Measurements from ENCODE around the gene RAB39B. TPM values are rescaled to one million over a fixed set of nuclear protein-coding genes. Genes with fewer than 3 reads are reported as not detected.

The RAB39B gene
- total and polyA plus RNA-seq, 10 of the 15 experiments (the other 5 are each of a cell fraction or from before 2014, with no cell fraction given), result 1.6 to 8.6 (median 6.7) TPM

- POLR2A ChIA-PET, result no interaction called here
- DNase-seq (ENCODE audit: low read depth, low spot score) (no peak), FAIRE-seq (no peak), ATAC-seq (no peak)
- H3K4me2 ChIP-seq (ENCODE audit: control insufficient read depth, insufficient read depth), result no peak overlapping the region
- no peaks in the 10 kb centered on the region for H3K4me1 ChIP-seq (ENCODE audit: control insufficient read depth, insufficient read depth, low read length)
- H3K36me3 ChIP-seq (ENCODE audit: control insufficient read depth in 2 of 2, insufficient read depth in 2 of 2, low read length in 1 of 2), result no peaks in the 10 kb centered on the region
- no peaks in the 10 kb centered on the region for H3K79me2 ChIP-seq (ENCODE audit: control insufficient read depth, insufficient read depth, low read length)
- H2AFZ ChIP-seq (ENCODE audit: control insufficient read depth, low read depth, low read length), result no peak overlapping the region
- no peaks in the 10 kb centered on the region for H3K27me3 ChIP-seq (replicated peaks in 1 of 2; ENCODE audit: control insufficient read depth in 2 of 2, insufficient read depth in 2 of 2, low read length in 1 of 2)
- BruUV-seq (replicated peaks), result no TSS peak
- SMC1A ChIA-PET (ENCODE audit: uncharacterized antibody, unreplicated experiment), result no interaction called here
- H4K20me1 ChIP-seq (ENCODE audit: control insufficient read depth, insufficient read depth), result no peaks in the 10 kb centered on the region
- H3K4me3 ChIP-seq, result no peak overlapping the region
- no peak for TF ChIP-seq TCF12 (IDR thresholded peaks at IDR 0.05; ENCODE audit: low read depth, low read length)
- no peak for TF ChIP-seq RFX5 (IDR thresholded peaks at IDR 0.05; ENCODE audit: low read depth, low read length)
- TF ChIP-seq ZSCAN29 (IDR thresholded peaks at IDR 0.05), result no peak
- TF ChIP-seq USF1 (IDR thresholded peaks at IDR 0.05; ENCODE audit: borderline replicate concordance, extremely low read length, insufficient read depth, low read depth, low read length), result no peak
- TF ChIP-seq MYB (IDR thresholded peaks at IDR 0.05; ENCODE audit: borderline replicate concordance, low read depth, low read length), result no peak
- no peak for TF ChIP-seq BCLAF1 (IDR thresholded peaks at IDR 0.05)
- TF ChIP-seq, protein P1, sequence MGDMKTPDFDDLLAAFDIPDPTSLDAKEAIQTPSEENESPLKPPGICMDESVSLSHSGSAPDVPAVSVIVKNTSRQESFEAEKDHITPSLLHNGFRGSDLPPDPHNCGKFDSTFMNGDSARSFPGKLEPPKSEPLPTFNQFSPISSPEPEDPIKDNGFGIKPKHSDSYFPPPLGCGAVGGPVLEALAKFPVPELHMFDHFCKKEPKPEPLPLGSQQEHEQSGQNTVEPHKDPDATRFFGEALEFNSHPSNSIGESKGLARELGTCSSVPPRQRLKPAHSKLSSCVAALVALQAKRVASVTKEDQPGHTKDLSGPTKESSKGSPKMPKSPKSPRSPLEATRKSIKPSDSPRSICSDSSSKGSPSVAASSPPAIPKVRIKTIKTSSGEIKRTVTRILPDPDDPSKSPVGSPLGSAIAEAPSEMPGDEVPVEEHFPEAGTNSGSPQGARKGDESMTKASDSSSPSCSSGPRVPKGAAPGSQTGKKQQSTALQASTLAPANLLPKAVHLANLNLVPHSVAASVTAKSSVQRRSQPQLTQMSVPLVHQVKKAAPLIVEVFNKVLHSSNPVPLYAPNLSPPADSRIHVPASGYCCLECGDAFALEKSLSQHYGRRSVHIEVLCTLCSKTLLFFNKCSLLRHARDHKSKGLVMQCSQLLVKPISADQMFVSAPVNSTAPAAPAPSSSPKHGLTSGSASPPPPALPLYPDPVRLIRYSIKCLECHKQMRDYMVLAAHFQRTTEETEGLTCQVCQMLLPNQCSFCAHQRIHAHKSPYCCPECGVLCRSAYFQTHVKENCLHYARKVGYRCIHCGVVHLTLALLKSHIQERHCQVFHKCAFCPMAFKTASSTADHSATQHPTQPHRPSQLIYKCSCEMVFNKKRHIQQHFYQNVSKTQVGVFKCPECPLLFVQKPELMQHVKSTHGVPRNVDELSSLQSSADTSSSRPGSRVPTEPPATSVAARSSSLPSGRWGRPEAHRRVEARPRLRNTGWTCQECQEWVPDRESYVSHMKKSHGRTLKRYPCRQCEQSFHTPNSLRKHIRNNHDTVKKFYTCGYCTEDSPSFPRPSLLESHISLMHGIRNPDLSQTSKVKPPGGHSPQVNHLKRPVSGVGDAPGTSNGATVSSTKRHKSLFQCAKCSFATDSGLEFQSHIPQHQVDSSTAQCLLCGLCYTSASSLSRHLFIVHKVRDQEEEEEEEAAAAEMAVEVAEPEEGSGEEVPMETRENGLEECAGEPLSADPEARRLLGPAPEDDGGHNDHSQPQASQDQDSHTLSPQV (IDR thresholded peaks at IDR 0.05), result no peak
- no peak for TF ChIP-seq CBX5 (IDR thresholded peaks at IDR 0.05; ENCODE audit: low read depth)
- no peaks in the 10 kb centered on the region for H3K9me3 ChIP-seq (replicated peaks; ENCODE audit: control insufficient read depth, insufficient read depth, low read length)
- H3K27ac ChIP-seq (ENCODE audit: control insufficient read depth, insufficient read depth), result no peak overlapping the region
- RAD21 ChIA-PET (ENCODE audit: unreplicated experiment), result no interaction called here
- CTCF ChIA-PET, result no interaction called here
- H3K9ac ChIP-seq (ENCODE audit: control insufficient read depth, insufficient read depth, low read length), result no peak overlapping the region
- intact Hi-C loops (cut with micrococcal nuclease; ENCODE audit: unreplicated experiment) (no loop called here), in situ Hi-C loops (cut with MboI) (loop anchor here (25.0 kb wide), 1 partner anchor 244 kb away; no protein-coding TSS in a partner anchor)
These were observed 29.5 kb upstream of the RAB39B start for GRCh38 chrX:155293771-155294170.

Data from GM12878 (cell line).